GM06990 (cell line): ENCODE results near the gene STK11.

ENCODE experiments used
- DNase-seq: peaks from one replicate; pipeline ENCODE4 v3.0.0-alpha.2; 2011; ENCODE audit not compliant: insufficient read length; ENCODE audit errors: extremely low read depth
- H3K27me3 ChIP-seq: replicated peaks from 2 replicates; pipeline ENCODE4 v1.6.0; 2011; ENCODE audit warnings: low read length; ENCODE audit not compliant: control insufficient read depth, insufficient read depth
- H3K36me3 ChIP-seq: 2 replicates; pipeline ENCODE4 v1.5.1; 2011; ENCODE audit warnings: low read length; ENCODE audit not compliant: control insufficient read depth, insufficient read depth
- H3K4me3 ChIP-seq: replicated peaks from 2 replicates; pipeline ENCODE4 v1.5.1; 2011; ENCODE audit warnings: low read depth, mild to moderate bottlenecking, control low read depth, low read length
- CTCF ChIP-seq: IDR thresholded peaks from 2 replicates; pipeline ENCODE4 v1.5.1; 2011; ENCODE audit warnings: low read length, control low read depth, mild to moderate bottlenecking, inconsistent platforms; ENCODE audit not compliant: insufficient read depth, poor library complexity, severe bottlenecking

STK11 gene

DNA sequence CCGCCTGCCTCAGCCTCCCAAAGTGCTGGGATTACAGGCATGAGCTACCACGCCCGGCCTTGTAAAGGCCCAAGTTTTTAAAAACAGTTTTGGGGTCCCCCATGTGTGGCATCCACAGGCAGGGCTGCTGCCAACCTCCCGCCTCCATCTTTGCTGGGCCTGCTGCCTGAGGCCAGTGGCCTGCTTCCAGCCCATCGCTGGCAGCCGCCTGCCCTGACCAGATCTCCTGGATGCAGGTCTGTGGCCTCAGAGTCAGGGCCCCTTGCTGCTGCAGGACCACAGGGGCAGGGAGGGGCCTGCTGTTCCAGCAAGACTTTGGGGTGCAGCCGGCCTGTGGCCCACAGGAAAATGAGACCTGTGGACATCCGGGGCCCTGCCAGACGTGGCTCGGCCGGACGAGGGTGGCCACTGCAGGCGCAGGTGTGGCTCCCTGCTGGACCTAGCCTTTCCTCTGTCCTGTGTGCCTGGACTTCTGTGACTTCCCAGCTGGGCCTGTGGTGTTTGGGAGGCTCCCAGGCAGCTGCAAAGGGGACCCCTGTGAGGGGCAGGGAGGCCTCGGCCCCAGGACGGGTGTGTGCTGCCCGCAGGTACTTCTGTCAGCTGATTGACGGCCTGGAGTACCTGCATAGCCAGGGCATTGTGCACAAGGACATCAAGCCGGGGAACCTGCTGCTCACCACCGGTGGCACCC, 14.4 kb downstream of the STK11 start:
- peaks cover 24% of the 10 kb centered on the region for H3K36me3 ChIP-seq
- no peaks in the 10 kb centered on the region for H3K27me3 ChIP-seq
- no peak for TF ChIP-seq CTCF
- H3K4me3 ChIP-seq: no peak overlapping the region
- no peak for DNase-seq

DNA sequence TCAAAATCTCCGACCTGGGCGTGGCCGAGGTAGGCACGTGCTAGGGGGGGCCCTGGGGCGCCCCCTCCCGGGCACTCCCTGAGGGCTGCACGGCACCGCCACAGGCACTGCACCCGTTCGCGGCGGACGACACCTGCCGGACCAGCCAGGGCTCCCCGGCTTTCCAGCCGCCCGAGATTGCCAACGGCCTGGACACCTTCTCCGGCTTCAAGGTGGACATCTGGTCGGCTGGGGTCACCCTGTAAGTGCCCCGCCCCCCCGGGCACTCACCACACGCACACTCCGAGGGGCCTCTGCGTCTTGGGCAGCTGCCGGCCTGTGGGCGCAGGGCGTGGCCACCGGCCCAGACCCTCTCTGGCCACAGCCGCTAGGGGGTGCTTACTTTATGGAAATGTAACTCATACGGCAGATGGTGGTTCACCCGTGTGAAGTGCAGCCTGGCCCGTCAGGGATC, 14.9 kb downstream of the STK11 start:
- no peak for DNase-seq
- H3K27me3 ChIP-seq: no peaks in the 10 kb centered on the region
- TF ChIP-seq CTCF: peak; percentile 52
- no peak overlapping the region for H3K4me3 ChIP-seq
- H3K36me3 ChIP-seq: peaks cover 22% of the 10 kb centered on the region

DNA sequence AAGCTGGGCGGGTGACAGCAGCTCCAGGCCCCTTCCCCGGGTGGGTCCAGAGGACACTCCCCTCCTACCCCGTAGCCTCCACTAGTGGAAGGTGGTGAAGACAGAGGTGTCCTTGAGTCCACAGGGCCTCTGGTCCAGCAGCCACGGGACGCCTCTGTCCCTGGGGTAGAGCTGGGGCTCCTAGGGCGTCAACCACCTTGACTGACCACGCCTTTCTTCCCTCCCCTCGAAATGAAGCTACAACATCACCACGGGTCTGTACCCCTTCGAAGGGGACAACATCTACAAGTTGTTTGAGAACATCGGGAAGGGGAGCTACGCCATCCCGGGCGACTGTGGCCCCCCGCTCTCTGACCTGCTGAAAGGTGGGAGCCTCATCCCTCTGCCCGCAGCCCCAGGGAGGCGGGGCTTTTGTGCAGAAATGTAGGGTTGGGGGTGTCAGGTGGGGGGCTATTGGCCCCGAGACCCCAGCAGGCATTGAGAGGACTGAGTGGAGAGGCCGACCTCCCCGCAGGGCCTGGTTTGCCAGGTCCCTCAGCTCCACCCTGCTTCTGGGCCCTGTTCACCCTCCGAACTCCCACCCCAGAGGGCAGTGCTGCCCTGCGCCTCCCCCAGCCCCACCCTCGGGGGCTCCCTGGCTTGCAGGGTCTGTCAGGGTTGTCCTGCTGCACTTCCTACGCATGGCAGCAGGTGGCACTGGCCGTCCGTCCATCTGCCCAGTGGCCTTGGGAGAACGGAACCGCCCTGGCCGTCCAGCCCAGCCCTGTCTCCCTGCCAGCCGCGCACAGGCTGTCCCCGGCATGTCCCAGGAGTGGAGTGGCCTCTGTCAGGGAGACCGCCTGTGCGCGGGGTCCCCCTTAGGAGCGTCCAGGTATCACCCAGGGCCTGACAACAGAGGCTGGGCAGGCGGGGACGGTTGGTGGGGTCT, 15.7 kb downstream of the STK11 start:
- H3K36me3 ChIP-seq: peaks cover 24% of the 10 kb centered on the region
- H3K27me3 ChIP-seq: no peaks in the 10 kb centered on the region
- peak; percentile 40 for TF ChIP-seq CTCF
- DNase-seq: no peak
- no peak overlapping the region for H3K4me3 ChIP-seq

GRCh38 chr19:1221904-1222255, 16.3 kb downstream of the STK11 start:
- no peaks in the 10 kb centered on the region for H3K27me3 ChIP-seq
- no peak overlapping the region for H3K4me3 ChIP-seq
- H3K36me3 ChIP-seq: peaks cover 24% of the 10 kb centered on the region
- no peak for DNase-seq
- TF ChIP-seq CTCF: no peak

DNA sequence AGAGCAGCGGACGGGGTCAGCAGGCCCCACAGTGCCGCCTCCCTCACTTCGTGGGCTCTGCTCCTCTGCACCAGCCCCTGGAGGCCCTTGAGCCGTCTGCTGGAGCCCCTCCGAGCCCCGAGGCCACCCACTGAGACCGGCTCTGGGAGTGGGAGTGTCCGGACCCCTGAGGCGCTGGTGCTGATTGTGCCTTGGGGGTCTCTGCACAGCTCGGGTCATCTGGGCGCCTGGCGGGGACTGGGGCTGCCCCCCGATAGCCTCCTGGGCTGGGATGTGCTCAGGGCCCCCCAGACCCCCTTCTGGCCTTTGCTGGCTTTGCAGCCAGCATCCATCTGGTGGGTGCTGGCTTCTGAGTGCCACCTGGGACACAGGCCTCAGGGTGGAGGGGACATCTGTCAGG, 16.8 kb downstream of the STK11 start:
- Histone ChIP-seq H3K36me3 (peaks cover 24% of the 10 kb centered on the region), H3K27me3 (no peaks in the 10 kb centered on the region), H3K4me3 (no peak overlapping the region)
- no peak for DNase-seq
- peak; percentile 27 for TF ChIP-seq CTCF
